T-helper 2 cell treated with Interferon-gamma antibody and Interleukin-4, amounts not matched to agents 5 μg/mL and 100 μg/mL, for 36 hours (primary cell): ENCODE data around the gene CMSS1.

ENCODE experiments used
- DNase-seq: peaks from one replicate; pipeline ENCODE4 v3.0.0; 2021; ENCODE audit warnings: low spot score
- H3K27ac Mint-ChIP-seq: one replicate; pipeline ENCODE4 v1.8.0; 2021; ENCODE audit warnings: mild to moderate bottlenecking, mixed read lengths
- H3K27me3 Mint-ChIP-seq: one replicate; pipeline ENCODE4 v1.8.0; 2021; ENCODE audit warnings: low read depth, mixed read lengths
- H3K36me3 Mint-ChIP-seq: one replicate; pipeline ENCODE4 v1.8.0; 2021; ENCODE audit warnings: low read depth, mixed read lengths
- H3K4me1 Mint-ChIP-seq: one replicate; pipeline ENCODE4 v1.8.0; 2021; ENCODE audit warnings: low read depth, mixed read lengths
- H3K4me3 Mint-ChIP-seq: one replicate; pipeline ENCODE4 v1.8.0; 2022; ENCODE audit warnings: mild to moderate bottlenecking, moderate library complexity, mixed read lengths
- H3K9me3 Mint-ChIP-seq: one replicate; pipeline ENCODE4 v1.8.0; 2021; ENCODE audit warnings: mixed read lengths

CMSS1 gene

GRCh38 chr3:99921986-99922385 is 104.3 kb downstream of the CMSS1 start:
- Mint-ChIP-seq H3K27ac (no peak overlapping the region), H3K36me3 (peaks cover 4% of the 10 kb centered on the region), H3K9me3 (peaks cover 8% of the 10 kb centered on the region), H3K4me1 (peaks cover 16% of the 10 kb centered on the region), H3K4me3 (no peak overlapping the region), H3K27me3 (no peaks in the 10 kb centered on the region)
- no peak for DNase-seq

GRCh38 chr3:99923873-99924272 is 106.2 kb downstream of the CMSS1 start:
- Mint-ChIP-seq H3K4me1 (peaks cover 16% of the 10 kb centered on the region), H3K9me3 (peaks cover 8% of the 10 kb centered on the region), H3K36me3 (peaks cover 4% of the 10 kb centered on the region), H3K27me3 (no peaks in the 10 kb centered on the region), H3K27ac (no peak overlapping the region), H3K4me3 (no peak overlapping the region)
- no peak for DNase-seq

GRCh38 chr3:99925584-99926230 is 108.0 kb downstream of the CMSS1 start:
- Mint-ChIP-seq H3K27ac (no peak overlapping the region), H3K4me3 (no peak overlapping the region), H3K27me3 (no peaks in the 10 kb centered on the region), H3K9me3 (peaks cover 8% of the 10 kb centered on the region), H3K36me3 (peaks cover 4% of the 10 kb centered on the region), H3K4me1 (peaks cover 13% of the 10 kb centered on the region)
- DNase-seq: no peak

- Mint-ChIP-seq H3K27ac (no peak overlapping the region), H3K9me3 (peaks cover 6% of the 10 kb centered on the region), H3K4me3 (no peak overlapping the region), H3K27me3 (no peaks in the 10 kb centered on the region), H3K4me1 (peaks cover 2% of the 10 kb centered on the region), H3K36me3 (peaks cover 3% of the 10 kb centered on the region)
- no peak for DNase-seq
Observed at GRCh38 chr3:99927671-99928457, 110.2 kb downstream of the CMSS1 start.

GRCh38 chr3:99928771-99929744 is 111.4 kb downstream of the CMSS1 start:
- Mint-ChIP-seq H3K4me3 (no peak overlapping the region), H3K27me3 (no peaks in the 10 kb centered on the region), H3K36me3 (no peaks in the 10 kb centered on the region), H3K27ac (no peak overlapping the region), H3K4me1 (no peaks in the 10 kb centered on the region), H3K9me3 (no peaks in the 10 kb centered on the region)
- no peak for DNase-seq

- no peak for DNase-seq
- H3K27ac Mint-ChIP-seq: no peak overlapping the region
- H3K4me1 Mint-ChIP-seq: no peaks in the 10 kb centered on the region
- H3K4me3 Mint-ChIP-seq: no peak overlapping the region
- H3K9me3 Mint-ChIP-seq: no peaks in the 10 kb centered on the region
- H3K36me3 Mint-ChIP-seq: no peaks in the 10 kb centered on the region
- no peaks in the 10 kb centered on the region for H3K27me3 Mint-ChIP-seq
Observed at GRCh38 chr3:99929745-99930139, 112.1 kb downstream of the CMSS1 start.

- Mint-ChIP-seq H3K9me3 (no peaks in the 10 kb centered on the region), H3K27me3 (no peaks in the 10 kb centered on the region), H3K27ac (no peak overlapping the region), H3K4me1 (no peaks in the 10 kb centered on the region), H3K4me3 (no peak overlapping the region), H3K36me3 (no peaks in the 10 kb centered on the region)
- no peak for DNase-seq
Observed at GRCh38 chr3:99931059-99931458, 113.4 kb downstream of the CMSS1 start.

- no peaks in the 10 kb centered on the region for H3K27me3 Mint-ChIP-seq
- no peak overlapping the region for H3K27ac Mint-ChIP-seq
- H3K4me1 Mint-ChIP-seq: no peaks in the 10 kb centered on the region
- H3K36me3 Mint-ChIP-seq: peaks cover 1% of the 10 kb centered on the region
- H3K4me3 Mint-ChIP-seq: no peak overlapping the region
- no peaks in the 10 kb centered on the region for H3K9me3 Mint-ChIP-seq
- DNase-seq: no peak
Observed at GRCh38 chr3:99933971-99934750, 116.5 kb downstream of the CMSS1 start.

- no peak for DNase-seq
- peaks cover 1% of the 10 kb centered on the region for H3K36me3 Mint-ChIP-seq
- H3K27me3 Mint-ChIP-seq: no peaks in the 10 kb centered on the region
- no peak overlapping the region for H3K27ac Mint-ChIP-seq
- H3K4me3 Mint-ChIP-seq: no peak overlapping the region
- H3K9me3 Mint-ChIP-seq: no peaks in the 10 kb centered on the region
- H3K4me1 Mint-ChIP-seq: peaks cover under 1% of the 10 kb centered on the region
Observed at GRCh38 chr3:99934975-99935797, 117.5 kb downstream of the CMSS1 start.

GRCh38 chr3:99938270-99938911 is 120.7 kb downstream of the CMSS1 start:
- DNase-seq: no peak
- Mint-ChIP-seq H3K4me1 (peaks cover 2% of the 10 kb centered on the region), H3K27ac (no peak overlapping the region), H3K36me3 (peaks cover 3% of the 10 kb centered on the region), H3K9me3 (no peaks in the 10 kb centered on the region), H3K27me3 (no peaks in the 10 kb centered on the region), H3K4me3 (no peak overlapping the region)

GRCh38 chr3:99939876-99940275 is 122.2 kb downstream of the CMSS1 start:
- no peak overlapping the region for H3K27ac Mint-ChIP-seq
- peaks cover 3% of the 10 kb centered on the region for H3K36me3 Mint-ChIP-seq
- no peak overlapping the region for H3K4me3 Mint-ChIP-seq
- H3K27me3 Mint-ChIP-seq: no peaks in the 10 kb centered on the region
- DNase-seq: no peak
- peaks cover 6% of the 10 kb centered on the region for H3K4me1 Mint-ChIP-seq
- H3K9me3 Mint-ChIP-seq: no peaks in the 10 kb centered on the region

- peaks cover 9% of the 10 kb centered on the region for H3K4me1 Mint-ChIP-seq
Observed at GRCh38 chr3:99940350-99940749, 122.7 kb downstream of the CMSS1 start.

More at GRCh38 chr3:99940350-99940749, 122.7 kb downstream of the CMSS1 start:
- Mint-ChIP-seq H3K9me3 (no peaks in the 10 kb centered on the region), H3K27ac (no peak overlapping the region), H3K27me3 (no peaks in the 10 kb centered on the region), H3K36me3 (peaks cover 3% of the 10 kb centered on the region), H3K4me3 (no peak overlapping the region)
- DNase-seq: no peak
